Smooth muscle cell (in vitro differentiated cells): ENCODE measurements around the gene FNDC7. TPM values are rescaled to one million over a fixed set of nuclear protein-coding genes. Genes with fewer than 3 reads are reported as not detected.

Source experiments
- DNase-seq: peaks from one replicate; lab custom pipeline; 2025; ENCODE audit not compliant: unreplicated experiment; lab: John Stamatoyannopoulos, UW
- H2AFZ ChIP-seq: fragments of 200-600 bp; sonication (generic); 2 replicates; pipeline ENCODE4 v1.6.0; 2016; ENCODE audit warnings: antibody characterized with exemption, low read depth, mild to moderate bottlenecking
- H3F3A ChIP-seq: fragments of 200-600 bp; sonication (generic); 2 replicates; pipeline ENCODE4 v1.6.0; 2017; ENCODE audit warnings: antibody characterized with exemption, low read depth
- H3K27ac ChIP-seq: fragments of 200-600 bp; sonication (generic); 2 replicates; pipeline ENCODE4 v1.5.1; 2016; ENCODE audit warnings: low read depth, mild to moderate bottlenecking
- H3K27me3 ChIP-seq: fragments of 200-600 bp; sonication (generic); 2 replicates; pipeline ENCODE4 v1.6.1; 2016; ENCODE audit warnings: low read depth, mild to moderate bottlenecking
- H3K36me3 ChIP-seq: fragments of 200-600 bp; sonication (generic); 2 replicates; pipeline ENCODE4 v1.5.1; 2016; ENCODE audit warnings: low read depth
- H3K4me1 ChIP-seq: fragments of 200-600 bp; sonication (generic); 2 replicates; pipeline ENCODE4 v1.5.1; 2016; ENCODE audit warnings: low read depth
- H3K4me2 ChIP-seq: fragments of 200-600 bp; sonication (generic); 2 replicates; pipeline ENCODE4 v1.6.0; 2016; ENCODE audit warnings: mild to moderate bottlenecking
- H3K4me3 ChIP-seq: fragments of 200-600 bp; sonication (generic); 2 replicates; pipeline ENCODE4 v1.5.1; 2016; ENCODE audit warnings: mild to moderate bottlenecking
- H3K79me2 ChIP-seq: fragments of 200-600 bp; sonication (generic); 2 replicates; pipeline ENCODE4 v1.6.0; 2016; ENCODE audit warnings: low read depth, mild to moderate bottlenecking
- H3K9ac ChIP-seq: fragments of 200-600 bp; sonication (generic); 2 replicates; pipeline ENCODE4 v1.6.0; 2016; ENCODE audit warnings: low read depth
- H3K9me3 ChIP-seq: fragments of 200-600 bp; sonication (generic); replicated peaks from 2 replicates; pipeline ENCODE4 v1.5.1; 2016; ENCODE audit warnings: low read depth
- H4K20me1 ChIP-seq: fragments of 200-600 bp; sonication (generic); 2 replicates; pipeline ENCODE4 v1.6.0; 2016; ENCODE audit warnings: low read depth
- CTCF ChIP-seq: fragments of 200-600 bp; sonication (generic); IDR thresholded peaks from 2 replicates; pipeline ENCODE4 v1.5.1; 2017; ENCODE audit warnings: borderline replicate concordance, mild to moderate bottlenecking, antibody characterized with exemption; ENCODE audit not compliant: insufficient read depth, poor library complexity, severe bottlenecking
- WGBS: methylation state at CpG from one replicate; pipeline ENCODE4 v1.1.7; 2016; ENCODE audit warnings: low lambda C conversion rate; 5-methylcytosine and 5-hydroxymethylcytosine counted together
- polyA plus RNA-seq: library from polyadenylated mRNA; unstranded; fragments of >200 nt; fragmentation: Nextera tagmentation; extraction: Ambion mirVana; gene quantifications from 2 replicates; pipeline ENCODE4 v1.2.1, GENCODE V29; 2016
- total RNA-seq: library from RNA; depleted of rRNA; stranded (reverse); fragments of >200 nt; gene quantifications from 2 replicates; pipeline ENCODE4 v1.2.3, GENCODE V29; 2014

The FNDC7 gene
- total and polyA plus RNA-seq, 2 experiments from 2014 or later, result 0.18 TPM; not detected in 1

- Histone ChIP-seq H3K79me2 (no peaks in the 10 kb centered on the region), H3F3A (peaks cover 32% of the 10 kb centered on the region), H3K9ac (no peak overlapping the region), H3K36me3 (peaks cover 11% of the 10 kb centered on the region), H3K9me3 (no peaks in the 10 kb centered on the region), H3K4me3 (no peak overlapping the region), H4K20me1 (no peaks in the 10 kb centered on the region), H2AFZ (no peak overlapping the region), H3K4me1 (no peaks in the 10 kb centered on the region), H3K27ac (peak overlapping the region; percentile 21), H3K27me3 (no peaks in the 10 kb centered on the region), H3K4me2 (no peak overlapping the region)
- no peak for DNase-seq
- TF ChIP-seq CTCF, result no peak
- 87% methylated on average over 2 of the region's 2 CpGs for WGBS
Observed at GRCh38 chr1:108704496-108704895, 8.2 kb upstream of the FNDC7 start.

- Histone ChIP-seq H4K20me1 (no peaks in the 10 kb centered on the region), H3K9ac (no peak overlapping the region), H2AFZ (no peak overlapping the region), H3K4me1 (no peaks in the 10 kb centered on the region), H3K4me3 (no peak overlapping the region), H3K4me2 (no peak overlapping the region), H3K27ac (no peak overlapping the region), H3K9me3 (no peaks in the 10 kb centered on the region), H3F3A (peaks cover 14% of the 10 kb centered on the region), H3K27me3 (no peaks in the 10 kb centered on the region), H3K79me2 (no peaks in the 10 kb centered on the region), H3K36me3 (no peaks in the 10 kb centered on the region)
- no peak for DNase-seq
- no peak for TF ChIP-seq CTCF
- WGBS, result 100% methylated on average over 3 of the region's 3 CpGs
Observed at GRCh38 chr1:108706643-108707042, 6.1 kb upstream of the FNDC7 start.

- H3K9me3 ChIP-seq, result no peaks in the 10 kb centered on the region
- H3K27ac ChIP-seq, result no peak overlapping the region
- H3K4me2 ChIP-seq, result no peak overlapping the region
- DNase-seq, result no peak
- no peaks in the 10 kb centered on the region for H3K79me2 ChIP-seq
- H3K9ac ChIP-seq, result no peak overlapping the region
- TF ChIP-seq CTCF, result no peak
- no peaks in the 10 kb centered on the region for H4K20me1 ChIP-seq
- H3F3A ChIP-seq, result peaks cover 2% of the 10 kb centered on the region
- H3K4me3 ChIP-seq, result no peak overlapping the region
- 80% methylated on average over 7 of the region's 7 CpGs for WGBS
- no peak overlapping the region for H2AFZ ChIP-seq
- H3K27me3 ChIP-seq, result no peaks in the 10 kb centered on the region
- no peaks in the 10 kb centered on the region for H3K36me3 ChIP-seq
- H3K4me1 ChIP-seq, result peaks cover 6% of the 10 kb centered on the region
Observed at GRCh38 chr1:108708691-108709660, 3.7 kb upstream of the FNDC7 start.
